ENCODE data around the gene LTBP1. TPM values are rescaled to one million over a fixed set of nuclear protein-coding genes. Genes with fewer than 3 reads are reported as not detected.

Gene LTBP1
- polyA plus RNA-seq, 1 donor (not counting 4 experiments of a cell fraction or from before 2014, with no cell fraction given) = 9.2 TPM

DNA sequence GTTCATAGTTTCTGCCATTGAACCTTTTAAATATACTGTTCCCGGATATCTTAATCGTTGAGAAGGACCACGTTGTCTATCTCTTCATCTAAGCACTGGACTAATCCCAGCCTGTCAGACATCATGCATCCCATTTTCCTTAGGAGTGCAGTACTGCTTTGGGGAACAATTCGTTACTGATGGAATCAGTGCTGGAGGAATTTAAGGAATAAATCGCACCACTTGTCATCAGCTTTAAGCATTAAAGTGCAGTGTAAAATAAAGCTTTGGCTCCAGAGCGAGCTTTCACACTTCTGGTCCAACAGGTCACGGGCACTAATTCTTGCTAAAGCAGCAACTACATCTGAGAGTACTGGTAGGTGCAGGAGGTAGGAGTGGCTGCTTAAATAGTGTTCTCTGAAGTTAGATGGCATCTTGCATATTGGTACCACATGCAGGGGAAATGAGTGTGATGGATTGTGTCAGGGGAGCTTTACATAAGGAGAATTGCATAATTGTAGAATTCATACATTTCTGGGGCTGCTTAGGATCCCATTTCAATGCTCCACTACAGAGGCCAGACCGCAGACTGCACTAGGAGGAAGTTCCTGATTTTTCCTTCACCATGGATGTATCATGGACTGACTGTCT, 424.0 kb downstream of the LTBP1 start:
- dilution Hi-C loops (cut with MboI; ENCODE audit: extremely low pct_ligation_motif_present, low sequenced_read_pairs) = no loop called here
- Histone ChIP-seq H3K27me3 (ENCODE audit: control insufficient read depth, extremely low read depth, insufficient read depth, low read length) (no peaks in the 10 kb centered on the region), H3K4me1 (ENCODE audit: control insufficient read depth, extremely low read depth, insufficient read depth, low read length) (no peaks in the 10 kb centered on the region), H3K4me3 (ENCODE audit: control insufficient read depth in 2 of 3, extremely low read depth in 1 of 3, insufficient read depth in 2 of 3, low read depth in 1 of 3, low read length in 3 of 3) (no peak overlapping the region), H4K20me1 (ENCODE audit: control insufficient read depth, extremely low read depth, insufficient read depth, low read length) (no peaks in the 10 kb centered on the region), H2AFZ (ENCODE audit: control insufficient read depth, low read length) (no peak overlapping the region), H3K9me3 (ENCODE audit: control insufficient read depth, low read depth, low read length) (no peaks in the 10 kb centered on the region), H3K79me2 (ENCODE audit: control insufficient read depth, insufficient read depth, low read length) (no peaks in the 10 kb centered on the region), H3K27ac (ENCODE audit: control insufficient read depth, insufficient read depth, low read length) (no peak overlapping the region), H3K4me2 (ENCODE audit: control insufficient read depth, extremely low read depth, insufficient read depth, low read depth, low read length) (no peak overlapping the region), H3K36me3 (ENCODE audit: control insufficient read depth in 2 of 2, extremely low read depth in 1 of 2, insufficient read depth in 2 of 2, low read length in 2 of 2) (no peaks in the 10 kb centered on the region), H3K9me1 (ENCODE audit: control insufficient read depth, extremely low read depth, insufficient read depth, low read length) (no peaks in the 10 kb centered on the region), H3K9ac (ENCODE audit: control insufficient read depth, extremely low read depth, insufficient read depth, low read length) (no peak overlapping the region)
- DNase-seq (ENCODE audit: low read depth, low spot score) = no peak
- TF ChIP-seq CTCF (optimal IDR thresholded peaks at IDR 0.05 in 1 of 3, IDR thresholded peaks at IDR 0.05 in 1 of 3, conservative IDR thresholded peaks at IDR 0.05 in 1 of 3; ENCODE audit: extremely low read depth in 1 of 3, insufficient read depth in 2 of 3, low read length in 3 of 3) (no peak), EZH2 (IDR thresholded peaks at IDR 0.05; ENCODE audit: low read length) (no peak)
- no peak for FAIRE-seq

GRCh38 chr2:33371304-33372090, 424.7 kb downstream of the LTBP1 start:
- Histone ChIP-seq H3K9me1 (ENCODE audit: control insufficient read depth, extremely low read depth, insufficient read depth, low read length) (no peaks in the 10 kb centered on the region), H4K20me1 (ENCODE audit: control insufficient read depth, extremely low read depth, insufficient read depth, low read length) (no peaks in the 10 kb centered on the region), H3K4me2 (ENCODE audit: control insufficient read depth, extremely low read depth, insufficient read depth, low read depth, low read length) (no peak overlapping the region), H3K27ac (ENCODE audit: control insufficient read depth, insufficient read depth, low read length) (no peak overlapping the region), H3K27me3 (ENCODE audit: control insufficient read depth, extremely low read depth, insufficient read depth, low read length) (no peaks in the 10 kb centered on the region), H3K9ac (ENCODE audit: control insufficient read depth, extremely low read depth, insufficient read depth, low read length) (no peak overlapping the region), H2AFZ (ENCODE audit: control insufficient read depth, low read length) (no peak overlapping the region), H3K4me3 (ENCODE audit: control insufficient read depth in 2 of 3, extremely low read depth in 1 of 3, insufficient read depth in 2 of 3, low read depth in 1 of 3, low read length in 3 of 3) (no peak overlapping the region), H3K9me3 (ENCODE audit: control insufficient read depth, low read depth, low read length) (no peaks in the 10 kb centered on the region), H3K36me3 (ENCODE audit: control insufficient read depth in 2 of 2, extremely low read depth in 1 of 2, insufficient read depth in 2 of 2, low read length in 2 of 2) (no peaks in the 10 kb centered on the region), H3K4me1 (ENCODE audit: control insufficient read depth, extremely low read depth, insufficient read depth, low read length) (no peaks in the 10 kb centered on the region), H3K79me2 (ENCODE audit: control insufficient read depth, insufficient read depth, low read length) (no peaks in the 10 kb centered on the region)
- dilution Hi-C loops (cut with MboI; ENCODE audit: extremely low pct_ligation_motif_present, low sequenced_read_pairs) = no loop called here
- no peak for FAIRE-seq
- no peak for DNase-seq (ENCODE audit: low read depth, low spot score)
- TF ChIP-seq CTCF (optimal IDR thresholded peaks at IDR 0.05 in 1 of 3, IDR thresholded peaks at IDR 0.05 in 1 of 3, conservative IDR thresholded peaks at IDR 0.05 in 1 of 3; ENCODE audit: extremely low read depth in 1 of 3, insufficient read depth in 2 of 3, low read length in 3 of 3) = no peak
- TF ChIP-seq EZH2 (IDR thresholded peaks at IDR 0.05; ENCODE audit: low read length) = no peak

Measured in keratinocyte (primary cell).